Naive thymus-derived CD4-positive, alpha-beta T cell (primary cell): ENCODE data around the gene MRPS18B. TPM values are rescaled to one million over a fixed set of nuclear protein-coding genes. Genes with fewer than 3 reads are reported as not detected.

Source experiments
- ATAC-seq: fragments of 150-1000 bp; cut with Tn5 transposase; 2 replicates; pipeline ENCODE4 v1.10.0; 2021; ENCODE audit warnings: mild to moderate bottlenecking, moderate library complexity
- CTCF ChIA-PET: fragments of 350-600 bp; sonication (Branson Sonifier 250); formaldehyde crosslinking; loops from one replicate; lab custom pipeline; 2021; ENCODE audit warnings: antibody characterized with exemption; lab: Charles Lee
- POLR2A ChIA-PET: fragments of 350-600 bp; sonication (Branson Sonifier 250); formaldehyde crosslinking; loops from one replicate; lab custom pipeline; 2021; ENCODE audit warnings: antibody characterized with exemption, inconsistent platforms; lab: Charles Lee
- DNase-seq, 9 donors: peaks; one replicate each; pipeline versions ENCODE4 v3.0.0 to v3.0.0-alpha.2; 2020 to 2022; ENCODE audit warnings: mixed read lengths in 1 of 9
- H3K27ac ChIP-seq: one replicate; pipeline ENCODE4 v1.7.0; 2013; ENCODE audit warnings: mild to moderate bottlenecking, low read depth, low read length, moderate library complexity
- H3K27me3 ChIP-seq, 2 donors: one replicate each; pipeline ENCODE4 v1.7.0; 2013; ENCODE audit warnings: low read length in 2 of 2, mild to moderate bottlenecking in 2 of 2, moderate library complexity in 2 of 2; ENCODE audit not compliant: control insufficient read depth in 2 of 2, insufficient read depth in 2 of 2
- H3K36me3 ChIP-seq, 3 experiments: 1 replicate in 2 of 3; 2 replicates in 1 of 3; pipeline ENCODE4 v1.7.0; 2013; ENCODE audit warnings: low read length in 3 of 3, mild to moderate bottlenecking in 3 of 3, moderate library complexity in 1 of 3; ENCODE audit not compliant: insufficient read depth in 3 of 3, control insufficient read depth in 2 of 3
- H3K4me1 ChIP-seq, 2 donors: one replicate each; pipeline ENCODE4 v1.7.0; 2013; ENCODE audit warnings: low read length in 2 of 2, mild to moderate bottlenecking in 2 of 2, moderate library complexity in 1 of 2; ENCODE audit not compliant: control insufficient read depth in 2 of 2, insufficient read depth in 2 of 2
- H3K4me3 ChIP-seq: 2 replicates; pipeline ENCODE4 v1.7.0; 2013; ENCODE audit warnings: mild to moderate bottlenecking, low read length
- H3K9me3 ChIP-seq, 3 experiments: 1 replicate in 2 of 3; 2 replicates in 1 of 3; pipeline ENCODE4 v1.7.0; 2013; ENCODE audit warnings: low read length in 3 of 3; ENCODE audit not compliant: control insufficient read depth in 2 of 3
- H3K27ac Mint-ChIP-seq, 9 donors: one replicate each; pipeline ENCODE4 v1.8.0; 2020 to 2022; ENCODE audit warnings: mixed read lengths in 9 of 9, mild to moderate bottlenecking in 8 of 9, moderate library complexity in 5 of 9, inconsistent platforms in 2 of 9
- H3K27me3 Mint-ChIP-seq, 5 donors: one replicate each; pipeline ENCODE4 v1.8.0; 2021 to 2022; ENCODE audit warnings: mixed read lengths in 5 of 5, mild to moderate bottlenecking in 1 of 5
- H3K36me3 Mint-ChIP-seq, 5 donors: one replicate each; pipeline ENCODE4 v1.8.0; 2020 to 2022; ENCODE audit warnings: mixed read lengths in 5 of 5, mild to moderate bottlenecking in 3 of 5, inconsistent platforms in 1 of 5
- H3K4me1 Mint-ChIP-seq, 7 donors: one replicate each; pipeline ENCODE4 v1.8.0; 2020 to 2022; ENCODE audit warnings: mixed read lengths in 7 of 7, mild to moderate bottlenecking in 3 of 7, inconsistent platforms in 1 of 7
- H3K4me3 Mint-ChIP-seq, 10 donors: one replicate each; pipeline ENCODE4 v1.8.0; 2020 to 2022; ENCODE audit warnings: mild to moderate bottlenecking in 10 of 10, mixed read lengths in 10 of 10, moderate library complexity in 6 of 10, inconsistent platforms in 2 of 10
- H3K9me3 Mint-ChIP-seq, 11 donors: one replicate each; pipeline ENCODE4 v1.8.0; 2020 to 2022; ENCODE audit warnings: mixed read lengths in 11 of 11, mild to moderate bottlenecking in 4 of 11, inconsistent platforms in 1 of 11, moderate library complexity in 1 of 11
- intact Hi-C, 2 donors: fragments of 100-400 bp; cut with micrococcal nuclease; formaldehyde crosslinking; loops; one replicate each; pipeline ENCODE4 v1.15.1; 2023
- polyA plus RNA-seq, 2 donors: library from polyadenylated mRNA; unstranded; fragments of 300-500 nt; fragmentation: Illumina TruSeq; gene quantifications; one replicate each; pipeline ENCODE4 v1.2.3, GENCODE V29; 2021
- total RNA-seq, 6 experiments: library from RNA in 5 of 6; stranded (reverse) in 5 of 6; gene quantifications; 1 replicate in 5 of 6; 2 replicates in 1 of 6; pipeline ENCODE4 v1.2.3 and lab custom pipeline; 2021 to 2026

Gene MRPS18B
- total RNA-seq: 10 to 100 TPM; 20.4 to 51.2 (median 47.7) TPM
- polyA plus RNA-seq: 100 to 1,000 TPM; 145 to 169 TPM
- 19.2 reads per million, percentile 49 among the genes with 10 or more reads in this experiment for total RNA-seq (lab: John Stamatoyannopoulos, UW)

DNA sequence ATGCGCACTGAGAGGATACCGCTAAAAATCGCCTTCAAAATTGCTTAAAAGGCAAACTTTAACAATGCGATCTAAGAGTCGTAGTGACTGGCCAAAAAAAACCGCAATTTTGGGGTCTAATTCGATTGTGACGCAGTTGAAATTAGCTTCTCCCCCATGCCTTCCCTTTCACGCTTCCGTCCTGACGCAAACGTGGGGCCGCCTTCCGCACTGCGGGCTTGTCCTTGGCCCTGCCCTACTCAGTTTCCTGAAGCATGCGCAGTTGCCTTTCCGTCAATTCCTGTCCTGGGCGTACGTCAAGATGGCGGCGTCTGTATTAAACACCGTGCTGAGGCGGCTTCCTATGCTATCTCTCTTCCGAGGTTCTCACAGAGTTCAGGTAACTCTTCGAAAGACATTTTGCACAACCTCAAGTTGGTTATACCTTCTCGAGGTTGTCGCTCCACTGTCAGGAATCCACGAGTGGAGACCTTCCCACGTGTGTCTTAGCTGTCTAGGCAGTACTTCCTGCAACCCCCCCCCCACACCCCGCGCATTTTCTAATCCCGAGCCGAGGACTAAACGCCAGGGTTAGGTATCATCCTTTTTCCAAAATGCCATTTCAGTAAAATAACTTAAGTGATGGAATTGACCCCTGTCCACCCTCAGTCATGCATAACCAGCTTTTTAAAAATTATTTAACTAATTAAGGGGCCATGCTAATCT lies at the start of gene MRPS18B:
TSS of gene MRPS18B (plus strand) at position 276 of the 705 bp plus-strand sequence. CDS start at position 302, 26 bp downstream.
- peak; percentile 82 for ATAC-seq
- H3K4me1 Mint-ChIP-seq: peaks cover 25 to 49% (median 37%) of the 10 kb centered on the region in 7 donors
- H3K27ac Mint-ChIP-seq: peak within 1 kb of the TSS; percentile 98 to 100 (median 100)

DNA sequence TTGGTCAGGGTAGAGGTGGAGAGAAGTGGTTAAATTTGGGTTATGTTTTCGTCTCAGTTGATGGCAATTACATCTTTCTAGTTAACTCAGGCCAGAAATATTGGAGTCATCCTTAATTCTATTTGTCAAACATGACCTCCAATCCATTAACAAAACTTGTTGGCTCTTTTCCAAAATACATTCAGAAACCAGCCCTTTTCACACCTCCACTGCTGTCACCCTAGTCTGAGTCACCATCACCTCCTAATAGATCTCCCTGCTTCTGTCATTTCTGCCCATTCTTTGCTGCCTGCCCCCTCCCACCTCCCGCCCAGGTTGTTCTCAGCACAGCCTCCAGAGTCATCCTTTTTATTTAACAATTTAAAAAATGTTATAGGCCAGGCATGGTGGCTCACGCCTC lies 49.4 kb upstream of the MRPS18B start:
- H3K27ac ChIP-seq: no peak overlapping the region
- Mint-ChIP-seq H3K9me3 (peaks cover 0 to 5% (median 0%) of the 10 kb centered on the region in 11 donors), H3K27me3 (peaks cover 0 to 4% (median 0%) of the 10 kb centered on the region in 5 donors), H3K27ac (peak overlapping the region in 5 of 9 donors; percentile 44 to 76 (median 69)), H3K36me3 (peaks cover under 1 to 9% (median 2%) of the 10 kb centered on the region in 5 donors), H3K4me3 (peak overlapping the region in 2 of 10 donors; percentile 21 to 34), H3K4me1 (peaks cover 41 to 59% (median 52%) of the 10 kb centered on the region in 7 donors)
- peaks cover 0 to 5% (median 0%) of the 10 kb centered on the region in 3 experiments for H3K36me3 ChIP-seq
- intact Hi-C loops: no loop called here
- H3K9me3 ChIP-seq: no peaks in the 10 kb centered on the region
- H3K4me1 ChIP-seq: peaks cover 23 to 29% of the 10 kb centered on the region in 2 donors
- DNase-seq (no peak), ATAC-seq (no peak)
- ChIA-PET POLR2A (interaction anchor here (1.0 to 3.7 kb wide), 2 partner anchors 15 to 46 kb away, joined by 3 to 59 read pairs; no protein-coding TSS in a partner anchor), CTCF (interaction anchor here (0.7 kb wide), 1 partner anchor 23 kb away, joined by 3 read pairs; no protein-coding TSS in a partner anchor)
- no peak overlapping the region for H3K4me3 ChIP-seq
- no peaks in the 10 kb centered on the region for H3K27me3 ChIP-seq

More for the DNA sequence above, at the start of gene MRPS18B:
- peak within 1 kb of the TSS; percentile 90 for H3K4me3 ChIP-seq
- peaks cover 15 to 45% (median 17%) of the 10 kb centered on the region in 3 experiments for H3K36me3 ChIP-seq
- POLR2A ChIA-PET: interaction anchor here (0.6 to 2.8 kb wide), 38 partner anchors 9 to 1354 kb away, joined by 3 to 21 read pairs (median 5); partner anchors contain the start of genes ABCF1, ATAT1, C6orf136 and DHX16
- peaks cover 14 to 47% (median 29%) of the 10 kb centered on the region in 5 donors for H3K36me3 Mint-ChIP-seq
- DNase-seq: peak; percentile 83 to 100 (median 99)
- H3K27ac ChIP-seq: peak within 1 kb of the TSS; percentile 93
- H3K27me3 Mint-ChIP-seq: peaks cover 0 to 14% (median 0%) of the 10 kb centered on the region in 5 donors
- H3K4me1 ChIP-seq: peaks cover 21 to 31% of the 10 kb centered on the region in 2 donors
- H3K9me3 ChIP-seq: no peaks in the 10 kb centered on the region
- CTCF ChIA-PET: interaction anchor here (0.7 to 2.4 kb wide), 5 partner anchors 61 to 105 kb away, joined by 4 to 13 read pairs (median 4); no protein-coding TSS in a partner anchor
- H3K9me3 Mint-ChIP-seq: peaks cover 0 to 26% (median 0%) of the 10 kb centered on the region in 11 donors
- no peaks in the 10 kb centered on the region for H3K27me3 ChIP-seq
- intact Hi-C loops: loop anchor here (1.0 to 10.0 kb wide), 27 partner anchors 9 to 1580 kb away; partner anchors contain the start of genes ABCF1 (in 2 of the 2), ATAT1 (in 2 of the 2), C6orf136 (in 2 of the 2) and DHX16 (in 2 of the 2)
- H3K4me3 Mint-ChIP-seq: peak within 1 kb of the TSS; percentile 88 to 100 (median 96)

DNA sequence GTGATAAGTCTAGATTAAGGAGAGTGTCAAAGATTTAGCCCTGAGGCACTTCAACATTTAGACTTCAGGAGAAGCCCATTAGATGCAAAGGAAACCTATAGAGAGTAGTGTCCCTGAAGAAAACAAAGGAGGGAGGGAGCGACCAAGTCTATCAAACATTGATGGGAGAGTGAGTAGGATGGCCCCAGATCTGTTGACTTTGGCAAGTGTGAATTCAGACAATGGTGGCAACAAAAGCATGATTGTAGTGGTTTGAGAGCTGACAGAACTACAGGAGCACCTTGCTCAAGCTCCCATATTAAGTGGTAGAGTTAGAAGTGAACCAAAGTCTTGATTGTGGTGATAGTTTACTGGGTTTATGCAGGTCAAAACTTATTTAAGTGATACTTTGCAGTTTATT lies 47.4 kb upstream of the MRPS18B start:
- intact Hi-C loops: loop anchor here (2.0 to 10.0 kb wide), 4 partner anchors 151 to 358 kb away; partner anchors contain the start of genes TRIM26 (in 2 of the 2), TRIM39 (in 1 of the 2) and TUBB (in 1 of the 2)
- Histone ChIP-seq H3K9me3 (no peaks in the 10 kb centered on the region), H3K4me1 (peaks cover 33 to 38% of the 10 kb centered on the region in 2 donors), H3K27ac (peak overlapping the region; percentile 98), H3K36me3 (peaks cover 0 to 5% (median 0%) of the 10 kb centered on the region in 3 experiments), H3K27me3 (no peaks in the 10 kb centered on the region), H3K4me3 (peak overlapping the region; percentile 94)
- H3K4me3 Mint-ChIP-seq: peak overlapping the region; percentile 94 to 100 (median 98)
- ChIA-PET CTCF (interaction anchor here (0.6 to 2.3 kb wide), 7 partner anchors 18 to 513 kb away, joined by 3 to 11 read pairs (median 4); no protein-coding TSS in a partner anchor), POLR2A (interaction anchor here (0.6 to 3.7 kb wide), 26 partner anchors 9 to 250 kb away, joined by 3 to 61 read pairs (median 4); partner anchors contain the start of genes GNL1, MRPS18B, PPP1R10 and PRR3)
- peaks cover 0 to 11% (median 0%) of the 10 kb centered on the region in 5 donors for H3K36me3 Mint-ChIP-seq
- peak overlapping the region; percentile 96 to 100 (median 99) for H3K27ac Mint-ChIP-seq
- ATAC-seq (no peak), DNase-seq (no peak)
- peaks cover 55 to 77% (median 61%) of the 10 kb centered on the region in 7 donors for H3K4me1 Mint-ChIP-seq
- peaks cover 0 to 4% (median 0%) of the 10 kb centered on the region in 5 donors for H3K27me3 Mint-ChIP-seq
- H3K9me3 Mint-ChIP-seq: peaks cover 0 to 5% (median 0%) of the 10 kb centered on the region in 11 donors

DNA sequence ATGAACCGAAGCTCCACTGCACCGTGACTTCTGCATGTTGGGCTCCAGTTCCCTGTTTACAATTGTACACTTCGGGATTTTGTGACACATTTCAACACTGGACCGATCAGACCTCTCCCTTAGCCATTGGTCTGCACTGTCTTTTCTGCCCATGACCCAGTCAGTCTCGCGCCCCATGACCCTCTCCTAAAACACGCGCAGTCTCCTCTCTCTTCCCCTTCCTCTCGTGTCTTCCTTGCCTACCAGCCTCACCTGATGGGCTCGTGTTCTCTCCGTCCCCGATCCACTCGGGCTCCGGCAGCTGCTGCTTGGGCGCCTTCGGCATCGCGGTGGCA lies 46.9 kb upstream of the MRPS18B start:
- DNase-seq (no peak), ATAC-seq (peak; percentile 10)
- Mint-ChIP-seq H3K9me3 (peaks cover 0 to 5% (median 0%) of the 10 kb centered on the region in 11 donors), H3K4me3 (peak overlapping the region; percentile 94 to 100 (median 98)), H3K4me1 (peaks cover 55 to 77% (median 64%) of the 10 kb centered on the region in 7 donors), H3K36me3 (peaks cover 0 to 11% (median 0%) of the 10 kb centered on the region in 5 donors), H3K27ac (peak overlapping the region; percentile 96 to 100 (median 99)), H3K27me3 (peaks cover 0 to 4% (median 0%) of the 10 kb centered on the region in 5 donors)
- Histone ChIP-seq H3K27me3 (no peaks in the 10 kb centered on the region), H3K36me3 (peaks cover 0 to 5% (median 0%) of the 10 kb centered on the region in 3 experiments), H3K9me3 (no peaks in the 10 kb centered on the region), H3K4me3 (peak overlapping the region; percentile 94), H3K4me1 (peaks cover 33 to 38% of the 10 kb centered on the region in 2 donors), H3K27ac (peak overlapping the region; percentile 98)
- ChIA-PET POLR2A (interaction anchor here (0.6 to 3.7 kb wide), 29 partner anchors 9 to 249 kb away, joined by 3 to 61 read pairs (median 4); partner anchors contain the start of genes GNL1, MRPS18B, PPP1R10 and PRR3), CTCF (interaction anchor here (0.6 to 2.3 kb wide), 11 partner anchors 13 to 512 kb away, joined by 3 to 11 read pairs (median 3); no protein-coding TSS in a partner anchor)
- intact Hi-C loops: loop anchor here (1.0 to 10.0 kb wide), 11 partner anchors 14 to 504 kb away; partner anchors contain the start of genes C6orf136 (in 2 of the 2), GNL1 (in 2 of the 2), MRPS18B (in 2 of the 2) and PPP1R10 (in 2 of the 2)

DNA sequence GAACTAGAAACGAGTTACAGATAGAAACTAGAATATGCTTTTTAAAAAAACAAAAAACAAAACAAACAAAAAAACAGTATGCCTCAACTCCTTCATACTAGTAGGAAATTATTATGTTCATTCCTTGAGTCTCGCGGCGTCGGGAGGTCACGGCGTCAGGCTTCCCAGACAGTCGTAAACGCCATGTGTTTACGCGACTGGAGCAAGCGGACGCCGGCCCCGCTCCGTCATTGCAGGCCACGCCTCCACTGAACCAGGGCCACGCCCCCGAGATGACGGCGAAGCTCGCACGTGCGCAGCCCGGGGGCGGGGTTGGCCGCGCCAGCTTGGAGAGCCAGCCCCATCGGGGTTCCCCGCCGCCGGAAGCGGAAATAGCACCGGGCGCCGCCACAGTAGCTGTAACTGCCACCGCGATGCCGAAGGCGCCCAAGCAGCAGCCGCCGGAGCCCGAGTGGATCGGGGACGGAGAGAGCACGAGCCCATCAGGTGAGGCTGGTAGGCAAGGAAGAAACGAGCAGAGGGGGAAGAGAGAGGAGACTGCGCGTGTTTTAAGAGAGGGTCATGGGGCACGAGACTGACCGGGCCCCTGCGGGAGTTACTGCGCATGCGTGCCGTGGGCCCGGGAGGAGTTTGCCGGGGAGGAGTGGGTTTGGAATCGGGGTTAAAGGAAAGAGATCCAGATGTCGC lies 46.4 kb upstream of the MRPS18B start, which contains the start of gene ABCF1:
TSS of gene ABCF1 (plus strand) at position 368 of the 687 bp plus-strand sequence. CDS start at position 414, 46 bp downstream.
- H3K4me1 ChIP-seq: peaks cover 33 to 38% of the 10 kb centered on the region in 2 donors
- peak; percentile 98 to 100 (median 99) for DNase-seq
- POLR2A ChIA-PET: interaction anchor here (0.6 to 3.7 kb wide), 26 partner anchors 11 to 249 kb away, joined by 3 to 61 read pairs (median 4); partner anchors contain the start of genes GNL1, MRPS18B, PPP1R10 and PRR3
- intact Hi-C loops: loop anchor here (1.0 to 10.0 kb wide), 11 partner anchors 15 to 505 kb away; partner anchors contain the start of genes C6orf136 (in 2 of the 2), GNL1 (in 2 of the 2), MRPS18B (in 2 of the 2) and PPP1R10 (in 2 of the 2)
- H3K27ac ChIP-seq: peak within 1 kb of the TSS; percentile 98
- no peaks in the 10 kb centered on the region for H3K27me3 ChIP-seq
- H3K27ac Mint-ChIP-seq: peak within 1 kb of the TSS; percentile 96 to 100 (median 99)
- peaks cover 0 to 4% (median 0%) of the 10 kb centered on the region in 5 donors for H3K27me3 Mint-ChIP-seq
- peaks cover 55 to 79% (median 64%) of the 10 kb centered on the region in 7 donors for H3K4me1 Mint-ChIP-seq
- peaks cover 0 to 5% (median 0%) of the 10 kb centered on the region in 3 experiments for H3K36me3 ChIP-seq
- H3K9me3 ChIP-seq: no peaks in the 10 kb centered on the region
- H3K4me3 ChIP-seq: peak within 1 kb of the TSS; percentile 94
- ATAC-seq: peak; percentile 99
- H3K4me3 Mint-ChIP-seq: peak within 1 kb of the TSS; percentile 94 to 100 (median 98)
- CTCF ChIA-PET: interaction anchor here (0.6 to 2.3 kb wide), 9 partner anchors 13 to 152 kb away, joined by 3 to 11 read pairs (median 3); no protein-coding TSS in a partner anchor
- peaks cover 0 to 5% (median 0%) of the 10 kb centered on the region in 11 donors for H3K9me3 Mint-ChIP-seq
- peaks cover 0 to 11% (median 0%) of the 10 kb centered on the region in 5 donors for H3K36me3 Mint-ChIP-seq
